NB4 (cell line): Measurements from ENCODE around the gene GALNT13.

ENCODE experiments used
- MYC ChIP-seq: IDR thresholded peaks from 2 replicates; pipeline ENCODE4 v1.6.1; 2011; ENCODE audit warnings: low read depth, low read length
- POLR2A ChIP-seq: IDR thresholded peaks from 2 replicates; pipeline ENCODE4 v1.6.1; 2011; ENCODE audit warnings: mild to moderate bottlenecking; ENCODE audit not compliant: insufficient read length; ENCODE audit errors: extremely low read depth
- TF ChIP-seq, protein P1 (sequence below): IDR thresholded peaks from one replicate; pipeline ENCODE4 v1.5.1; 2012; ENCODE audit warnings: low read depth, low read length
- TF ChIP-seq, protein P2 (sequence below): IDR thresholded peaks from 2 replicates; pipeline ENCODE4 v1.6.1; 2011; ENCODE audit warnings: low read depth, low read length

DNA sequence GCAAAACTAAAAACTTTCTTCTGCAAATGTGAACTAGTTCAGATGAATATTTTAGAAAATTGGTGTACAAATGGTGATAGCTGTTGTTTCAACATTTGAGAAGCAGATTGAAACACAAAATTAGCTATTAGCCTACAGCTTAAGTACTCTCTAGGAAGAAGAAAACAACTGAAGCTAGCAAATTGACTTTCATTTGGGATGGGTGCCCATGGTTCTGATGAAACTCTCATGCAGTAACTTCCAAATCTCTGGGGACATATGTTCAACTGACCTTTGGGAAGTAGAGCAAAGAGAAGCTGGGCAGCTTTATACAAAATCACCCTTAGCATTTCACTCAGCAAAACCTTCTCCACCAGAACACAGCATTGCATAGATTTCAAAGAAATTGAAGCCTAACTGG, 119.0 kb downstream of the GALNT13 start:
- TF ChIP-seq, protein P1, sequence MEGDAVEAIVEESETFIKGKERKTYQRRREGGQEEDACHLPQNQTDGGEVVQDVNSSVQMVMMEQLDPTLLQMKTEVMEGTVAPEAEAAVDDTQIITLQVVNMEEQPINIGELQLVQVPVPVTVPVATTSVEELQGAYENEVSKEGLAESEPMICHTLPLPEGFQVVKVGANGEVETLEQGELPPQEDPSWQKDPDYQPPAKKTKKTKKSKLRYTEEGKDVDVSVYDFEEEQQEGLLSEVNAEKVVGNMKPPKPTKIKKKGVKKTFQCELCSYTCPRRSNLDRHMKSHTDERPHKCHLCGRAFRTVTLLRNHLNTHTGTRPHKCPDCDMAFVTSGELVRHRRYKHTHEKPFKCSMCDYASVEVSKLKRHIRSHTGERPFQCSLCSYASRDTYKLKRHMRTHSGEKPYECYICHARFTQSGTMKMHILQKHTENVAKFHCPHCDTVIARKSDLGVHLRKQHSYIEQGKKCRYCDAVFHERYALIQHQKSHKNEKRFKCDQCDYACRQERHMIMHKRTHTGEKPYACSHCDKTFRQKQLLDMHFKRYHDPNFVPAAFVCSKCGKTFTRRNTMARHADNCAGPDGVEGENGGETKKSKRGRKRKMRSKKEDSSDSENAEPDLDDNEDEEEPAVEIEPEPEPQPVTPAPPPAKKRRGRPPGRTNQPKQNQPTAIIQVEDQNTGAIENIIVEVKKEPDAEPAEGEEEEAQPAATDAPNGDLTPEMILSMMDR: no peak
- TF ChIP-seq POLR2A: no peak
- TF ChIP-seq, protein P2, sequence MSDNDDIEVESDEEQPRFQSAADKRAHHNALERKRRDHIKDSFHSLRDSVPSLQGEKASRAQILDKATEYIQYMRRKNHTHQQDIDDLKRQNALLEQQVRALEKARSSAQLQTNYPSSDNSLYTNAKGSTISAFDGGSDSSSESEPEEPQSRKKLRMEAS: no peak
- TF ChIP-seq MYC: no peak
